Cardiac septum (tissue), 1 donor: ENCODE results near the gene TSPAN3. TPM values are rescaled to one million over a fixed set of nuclear protein-coding genes. Genes with fewer than 3 reads are reported as not detected.

Experiments used
- DNase-seq: peaks from one replicate; pipeline ENCODE4 v3.0.0-alpha.2; 2020; ENCODE audit warnings: low spot score
- intact Hi-C: fragments of 100-400 bp; cut with DNase I; formaldehyde crosslinking; loops from one replicate; pipeline ENCODE4 v1.14.0; 2022
- total RNA-seq: library from RNA; stranded (reverse); fragmentation: NEBNext Ultra II Directional; extraction: Animal tissue kit (Norgen Biotek cat#: 25700); gene quantifications from one replicate; pipeline ENCODE4 v1.2.1, GENCODE V29; 2021
- donor health status: DM: no; HTN: no; CAD: no.

The TSPAN3 gene
- total RNA-seq, 1 donor from 2014 or later: 101 TPM

- intact Hi-C loops: no loop called here
- no peak for DNase-seq
Observed at GRCh38 chr15:77059786-77060361, 11.0 kb downstream of the TSPAN3 start.

GRCh38 chr15:77058468-77058867, 12.4 kb downstream of the TSPAN3 start:
- no peak for DNase-seq
- intact Hi-C loops: no loop called here

DNA sequence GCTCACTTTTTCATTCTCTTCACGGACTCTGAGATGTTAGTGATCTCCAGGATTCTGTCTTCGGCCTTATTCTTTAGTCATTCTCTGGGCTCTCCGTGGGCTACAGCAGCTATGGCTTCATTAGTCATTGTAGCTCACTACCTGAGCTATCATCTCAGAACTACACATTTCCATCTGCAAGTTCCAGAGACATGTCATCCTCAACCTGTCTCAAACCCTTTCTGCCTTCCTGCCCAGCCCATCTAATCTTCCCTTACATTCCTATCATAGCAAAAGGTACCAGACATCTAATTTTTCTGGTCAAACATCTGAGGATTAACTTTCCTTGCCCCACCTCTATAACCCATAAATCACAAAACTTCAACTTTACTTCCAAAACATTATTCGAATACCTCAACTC, 13.2 kb downstream of the TSPAN3 start:
- intact Hi-C loops: no loop called here
- no peak for DNase-seq

DNA sequence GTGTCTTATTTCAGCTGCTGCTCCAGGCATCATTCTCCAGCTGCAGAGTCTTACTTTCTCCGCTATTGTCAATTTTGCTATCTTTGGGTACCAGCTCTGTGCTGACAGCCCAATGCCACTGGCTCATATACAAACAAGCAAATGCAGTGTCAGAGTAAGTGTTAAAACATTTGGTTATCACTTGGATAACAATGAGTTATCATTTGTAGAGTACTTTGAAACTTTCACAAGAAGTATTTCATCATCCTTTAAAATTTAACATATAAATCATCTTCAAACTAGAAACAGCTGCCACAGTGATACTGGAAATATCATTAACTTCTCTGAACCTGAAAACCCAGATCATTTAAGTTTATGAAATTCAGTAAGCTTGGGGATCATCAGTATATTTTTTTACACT, 13.8 kb downstream of the TSPAN3 start:
- intact Hi-C loops: no loop called here
- DNase-seq: no peak

DNA sequence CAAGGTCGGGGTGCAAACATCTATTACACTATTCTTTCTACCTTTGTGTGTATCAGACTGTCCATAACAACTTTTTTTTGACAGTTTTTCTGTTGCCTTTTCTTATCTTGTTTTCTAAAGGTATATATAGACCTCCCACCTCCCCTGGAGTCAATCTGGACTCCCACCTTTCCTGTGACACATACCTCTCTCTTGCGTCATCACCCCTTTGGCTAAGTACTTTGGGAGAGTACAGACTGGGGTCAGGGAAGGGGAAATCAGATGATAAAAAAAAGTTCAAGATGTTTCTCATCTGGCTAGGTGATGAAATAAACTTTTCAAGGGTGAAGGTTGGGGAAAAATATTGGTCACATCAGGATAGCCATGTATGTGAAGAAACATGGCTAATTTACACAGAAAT, 17.2 kb downstream of the TSPAN3 start:
- intact Hi-C loops: no loop called here
- no peak for DNase-seq

DNA sequence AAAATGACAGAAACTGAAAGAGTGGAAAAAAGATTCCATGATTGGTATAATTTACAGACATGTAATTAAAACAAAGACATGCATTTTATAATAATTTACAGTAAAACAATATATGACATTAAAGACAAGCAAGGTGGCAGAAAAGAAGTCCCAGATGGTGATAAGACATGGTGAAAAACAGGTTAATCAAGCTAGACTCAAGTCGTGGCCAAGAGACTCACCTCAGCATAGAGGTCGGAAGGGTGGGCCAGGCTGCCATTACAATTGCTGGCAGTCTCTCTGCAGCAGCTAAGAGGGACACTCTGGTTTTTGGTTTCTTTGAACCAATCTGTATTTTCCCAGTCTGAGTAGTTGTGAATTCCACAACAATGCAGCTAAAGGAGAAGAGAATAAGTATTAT, 18.4 kb downstream of the TSPAN3 start:
- intact Hi-C loops: no loop called here
- no peak for DNase-seq

DNA sequence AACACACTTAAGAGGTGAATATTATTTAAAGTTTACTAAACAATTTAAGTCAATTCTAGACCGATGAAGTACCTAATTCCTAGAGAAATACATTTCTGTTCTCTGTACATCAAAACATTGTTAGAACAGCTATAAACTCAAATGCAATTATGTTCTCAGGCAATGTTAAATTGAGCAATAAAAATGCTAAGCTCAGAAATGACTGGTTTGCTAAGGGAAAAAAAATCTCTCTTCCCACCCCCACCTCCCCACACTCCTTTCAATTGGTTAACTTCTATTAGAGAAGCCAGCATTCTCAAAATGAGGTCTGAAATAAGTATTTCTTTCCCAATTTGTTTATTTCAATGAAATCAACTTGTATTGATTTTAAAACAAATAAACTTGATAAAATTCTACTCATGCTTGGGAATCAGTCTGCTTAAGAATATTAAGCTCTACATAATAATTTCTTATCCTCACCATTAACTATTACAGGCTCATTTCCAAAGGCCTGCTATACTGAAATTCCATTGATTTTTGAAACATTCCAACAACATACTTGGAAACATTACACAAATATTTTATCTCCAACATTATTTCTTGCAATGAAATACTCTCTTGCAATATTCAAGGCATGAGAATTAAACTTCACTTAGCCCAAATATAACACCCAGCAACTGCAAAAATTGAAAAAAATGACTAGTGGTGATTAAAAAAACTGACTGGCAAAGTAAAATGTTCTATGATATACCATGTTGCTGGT, 22.6 kb downstream of the TSPAN3 start:
- intact Hi-C loops: no loop called here

GRCh38 chr15:77046704-77047412, 24.1 kb downstream of the TSPAN3 start:
- intact Hi-C loops: no loop called here
- DNase-seq: no peak

More for the DNA sequence above, 22.6 kb downstream of the TSPAN3 start:
- no peak for DNase-seq

DNA sequence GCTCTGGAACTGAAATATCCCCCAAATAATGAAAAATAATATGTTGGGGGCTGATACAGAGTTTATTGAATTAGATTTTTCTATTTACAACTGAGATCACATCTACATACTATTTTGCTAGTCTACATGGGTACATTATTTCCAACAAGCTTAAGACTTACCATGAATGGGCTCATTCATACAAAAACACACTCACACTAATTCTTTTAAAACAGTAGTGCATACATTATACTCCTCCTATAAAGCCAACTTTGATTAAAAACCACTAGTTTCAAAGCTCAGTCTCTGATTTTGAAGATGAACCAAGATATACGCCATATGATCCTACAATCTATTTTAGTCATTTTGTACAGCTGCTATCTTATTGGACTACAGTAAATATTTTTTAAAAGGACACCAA, 24.9 kb downstream of the TSPAN3 start:
- no peak for DNase-seq
- intact Hi-C loops: no loop called here

DNA sequence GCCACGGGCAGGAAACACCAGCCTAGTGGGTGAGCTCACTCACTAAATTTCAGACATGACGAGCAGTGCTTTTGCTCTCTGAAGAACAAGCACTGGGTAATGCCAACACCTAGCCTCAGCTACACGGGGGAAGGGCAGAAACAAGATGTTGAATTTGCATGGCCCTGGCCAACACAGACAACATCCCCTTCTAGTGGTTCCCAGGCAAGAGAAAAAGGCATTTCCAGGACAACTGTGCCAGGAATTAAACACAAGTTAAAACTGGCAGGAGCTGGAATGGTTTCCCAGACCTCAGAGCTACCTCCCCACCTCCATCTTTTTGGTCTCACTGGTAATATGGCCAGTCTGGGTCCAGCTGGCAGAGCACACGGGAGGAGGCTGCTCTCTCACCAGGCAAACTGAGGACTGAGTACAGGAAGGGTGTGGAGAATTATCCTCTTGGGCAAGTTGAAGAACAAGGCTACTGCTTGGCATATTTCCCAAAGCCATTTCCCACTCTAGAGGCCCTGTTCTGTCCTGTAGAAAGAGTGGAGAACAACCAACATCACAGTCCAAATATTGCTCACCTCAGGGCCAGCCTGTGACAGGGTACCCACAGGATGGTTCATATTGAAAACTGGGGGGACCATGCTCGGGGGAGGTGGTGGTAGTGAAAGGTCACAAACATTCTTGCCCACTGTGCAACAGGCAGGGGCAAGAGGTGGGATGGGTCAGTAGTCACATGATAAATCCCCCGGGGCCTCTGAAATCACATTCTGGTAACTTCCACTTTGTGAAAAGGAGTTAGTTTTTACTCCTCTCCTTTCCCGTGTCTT, 26.5 kb downstream of the TSPAN3 start:
- intact Hi-C loops: no loop called here
- DNase-seq: no peak

GRCh38 chr15:77042955-77043920, 27.7 kb downstream of the TSPAN3 start:
- intact Hi-C loops: no loop called here
- no peak for DNase-seq

DNA sequence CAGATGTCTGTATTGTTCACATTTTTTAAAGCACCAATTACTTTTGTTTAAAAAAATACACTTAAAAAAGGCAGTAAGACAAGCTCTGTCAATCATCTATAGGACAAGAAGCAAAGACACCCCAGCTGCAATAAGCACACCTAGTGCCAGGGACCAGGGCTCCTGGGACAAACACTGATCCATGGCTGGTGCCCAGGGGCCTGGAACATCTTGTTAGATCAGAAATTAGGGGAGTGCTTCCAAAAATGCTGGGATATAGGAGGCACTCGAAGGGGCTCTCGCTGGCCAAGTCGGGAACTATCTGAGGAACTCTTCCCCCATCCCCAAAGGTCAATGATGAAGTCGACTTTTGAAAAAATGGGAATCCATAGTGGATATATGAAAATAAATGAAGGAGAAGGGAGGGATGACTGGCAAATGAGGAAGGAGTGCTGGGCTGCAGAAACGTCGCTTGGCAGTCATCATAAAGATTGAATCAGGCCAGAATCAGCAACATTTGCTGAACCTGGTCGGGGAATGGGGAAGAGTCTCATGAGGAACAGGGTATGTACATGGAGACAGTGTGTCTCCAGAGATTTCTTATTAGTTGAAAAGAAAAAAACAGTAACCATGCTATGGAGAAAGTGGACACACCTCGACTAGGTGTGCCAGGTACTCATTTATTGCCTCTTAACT, 28.5 kb downstream of the TSPAN3 start:
- intact Hi-C loops: no loop called here
- DNase-seq: no peak

DNA sequence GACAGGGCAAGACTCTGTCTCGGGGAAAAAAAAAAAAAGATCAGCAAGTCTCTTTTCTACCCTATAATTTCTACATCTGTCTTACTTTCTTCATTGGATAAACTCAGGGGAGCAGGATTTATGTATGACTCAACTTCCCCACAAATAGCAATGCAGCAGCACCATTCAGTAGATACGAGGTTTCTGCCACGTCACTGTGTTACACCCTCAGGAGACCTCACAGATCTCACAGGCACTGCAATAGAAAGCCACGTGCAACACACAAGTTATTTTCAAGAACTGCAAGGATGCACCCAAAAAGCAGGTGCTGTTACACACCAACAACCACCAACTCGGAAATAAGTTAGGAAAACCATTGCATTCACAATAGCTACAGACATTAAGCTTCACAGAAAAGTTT, 30.2 kb downstream of the TSPAN3 start:
- no peak for DNase-seq
- intact Hi-C loops: no loop called here

DNA sequence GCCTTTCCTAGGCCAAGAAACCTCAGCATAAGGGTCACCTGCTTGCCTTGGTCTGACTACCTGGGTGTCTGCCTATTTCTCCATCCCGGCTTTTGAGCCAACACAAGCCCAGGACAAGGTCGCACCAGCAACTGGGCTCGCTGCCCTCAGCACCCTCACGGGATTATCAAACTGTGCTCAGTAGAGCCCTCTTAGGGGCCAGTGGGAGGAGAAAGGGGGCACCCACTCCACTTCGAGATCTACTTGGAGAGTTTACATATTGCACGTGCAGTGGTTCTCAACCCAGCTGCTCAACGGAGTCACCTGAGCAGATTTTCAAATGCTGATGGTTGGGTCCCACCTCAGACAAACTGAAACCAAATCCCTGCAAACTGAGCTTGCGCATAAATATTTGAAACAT, 31.1 kb downstream of the TSPAN3 start:
- intact Hi-C loops: loop anchor here (5.0 kb wide), 1 partner anchor 57 kb away; no protein-coding TSS in a partner anchor
- DNase-seq: no peak

DNA sequence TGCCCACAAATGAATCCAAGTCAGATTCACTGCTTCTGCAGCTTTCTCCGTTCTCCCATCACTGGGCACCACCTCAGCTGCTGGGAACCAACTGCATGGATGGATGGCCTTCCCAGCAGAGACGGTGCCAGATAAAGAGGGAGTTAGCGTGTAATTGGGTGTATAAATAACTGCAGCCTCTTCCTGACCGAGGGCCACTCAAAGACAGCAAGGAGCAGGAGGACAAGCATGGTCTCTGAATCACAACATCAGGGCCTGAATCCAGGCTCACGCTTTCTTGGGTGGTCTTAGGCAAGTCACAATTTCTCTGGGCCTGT, 31.7 kb downstream of the TSPAN3 start:
- intact Hi-C loops: loop anchor here (5.0 kb wide), 1 partner anchor 58 kb away; no protein-coding TSS in a partner anchor
- DNase-seq: no peak

DNA sequence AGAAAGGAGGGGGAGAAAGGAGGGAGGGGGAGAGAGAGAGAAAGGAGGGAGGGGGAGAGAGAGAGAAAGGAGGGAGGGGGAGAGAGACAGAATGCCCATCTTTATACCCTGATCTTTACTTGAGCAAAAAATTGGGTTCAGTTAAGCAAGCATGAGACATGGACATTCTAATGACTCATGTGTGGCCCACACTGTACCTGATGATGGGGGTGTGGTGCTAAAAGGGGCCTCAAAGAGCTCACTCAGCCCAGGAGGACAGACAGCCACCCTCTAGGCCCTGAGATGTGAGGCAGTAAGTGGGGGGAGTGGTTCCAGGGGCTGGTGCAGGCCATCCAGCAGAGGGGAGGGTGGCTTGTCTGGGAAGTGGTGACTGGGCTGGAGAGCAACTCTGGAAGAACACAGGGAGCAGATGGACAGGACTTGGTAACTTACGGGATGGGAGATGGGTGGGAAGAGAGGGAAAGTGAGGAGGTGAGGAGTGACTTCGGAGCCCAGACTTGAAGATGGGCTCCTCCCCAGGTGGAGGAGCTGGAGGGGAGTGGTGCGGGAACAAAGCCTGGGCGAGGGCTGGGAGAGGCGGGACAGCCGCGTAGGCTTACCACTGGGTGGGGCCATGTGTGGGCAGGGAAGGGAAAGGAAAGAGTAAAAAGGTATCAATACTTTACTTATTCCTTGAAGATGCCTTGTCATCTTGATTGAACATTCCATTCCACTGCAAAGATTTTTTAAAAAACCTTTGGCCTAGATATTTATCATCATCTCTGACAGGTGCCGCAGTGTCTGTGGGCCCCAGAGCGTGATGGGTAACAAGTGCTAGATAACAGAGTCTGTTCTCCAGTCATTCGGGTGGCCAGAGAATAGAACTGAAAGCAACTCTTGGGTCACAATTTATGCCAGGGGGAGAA, 32.3 kb downstream of the TSPAN3 start:
- DNase-seq: no peak
- intact Hi-C loops: loop anchor here (5.0 kb wide), 1 partner anchor 59 kb away; no protein-coding TSS in a partner anchor
